Measurements from ENCODE around the gene OBSCN. TPM values are rescaled to one million over a fixed set of nuclear protein-coding genes. Genes with fewer than 3 reads are reported as not detected.

The OBSCN gene
- total and polyA plus RNA-seq, 2 of the 13 experiments (the other 11 are each of a cell fraction or from before 2014, with no cell fraction given), result 0.20 TPM

DNA sequence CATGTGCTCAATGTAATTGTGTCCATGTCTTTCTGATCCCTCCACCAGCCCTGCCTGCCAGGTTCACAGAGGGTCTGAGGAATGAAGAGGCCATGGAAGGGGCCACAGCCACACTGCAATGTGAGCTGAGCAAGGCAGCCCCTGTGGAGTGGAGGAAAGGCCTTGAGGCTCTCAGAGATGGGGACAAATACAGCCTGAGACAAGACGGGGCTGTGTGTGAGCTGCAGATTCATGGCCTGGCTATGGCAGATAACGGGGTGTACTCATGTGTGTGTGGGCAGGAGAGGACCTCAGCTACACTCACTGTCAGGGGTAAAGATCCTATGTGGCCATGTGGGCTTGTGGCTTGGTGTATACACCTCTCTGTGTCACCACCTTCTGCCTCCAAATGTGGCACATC, 91.4 kb downstream of the OBSCN start:
- H3K9me3 ChIP-seq (ENCODE audit: low read length), result peaks cover 25% of the 10 kb centered on the region
- H2AFZ ChIP-seq (ENCODE audit: low read length), result no peak overlapping the region
- no peaks in the 10 kb centered on the region for H3K4me1 ChIP-seq (ENCODE audit: insufficient read depth, low read length)
- no peak overlapping the region for H3K4me2 ChIP-seq (ENCODE audit: low read depth, low read length)
- no peak overlapping the region for H3K9ac ChIP-seq (ENCODE audit: insufficient read depth, low read depth, low read length)
- WGBS (ENCODE audit: low lambda C conversion rate), result 17% methylated on average over 1 of the region's 2 CpGs
- BruUV-seq (replicated peaks), result no TSS peak
- H3K27me3 ChIP-seq (ENCODE audit: control insufficient read depth in 1 of 2, insufficient read depth in 2 of 2, low read length in 2 of 2), result peaks cover 3 to 6% of the 10 kb centered on the region in 2 experiments; a peak in 1 of 5 replicates
- no peaks in the 10 kb centered on the region for H3K36me3 ChIP-seq (replicated peaks in 1 of 2; ENCODE audit: control insufficient read depth in 1 of 2, insufficient read depth in 2 of 2, low read length in 2 of 2)
- in situ Hi-C loops (cut with HindIII; ENCODE audit: extremely low pct_ligation_motif_present, low pct_unique_long_range_greater_than_20kb), result no loop called here
- no peak overlapping the region for H3K27ac ChIP-seq (ENCODE audit: extremely low read length, insufficient read depth, low read length)
- no peak for ATAC-seq
- ChIA-PET CTCF (ENCODE audit: low intra/inter-chr PET ratio, low total read pairs) (no interaction called here), POLR2A (no interaction called here)
- TF ChIP-seq NKX3-1 (CRISPR knock-in tag; IDR thresholded peaks at IDR 0.05) (no peak), HES4 (CRISPR knock-in tag; IDR thresholded peaks at IDR 0.05; ENCODE audit: borderline replicate concordance) (no peak), ZKSCAN1 (IDR thresholded peaks at IDR 0.05; ENCODE audit: low read length) (no peak), DMAP1 (CRISPR knock-in tag; IDR thresholded peaks at IDR 0.05) (no peak), AHR (CRISPR knock-in tag; IDR thresholded peaks at IDR 0.05) (no peak), MYNN (CRISPR knock-in tag; IDR thresholded peaks at IDR 0.05; ENCODE audit: low read depth) (no peak)
- TF ChIP-seq, protein P1, sequence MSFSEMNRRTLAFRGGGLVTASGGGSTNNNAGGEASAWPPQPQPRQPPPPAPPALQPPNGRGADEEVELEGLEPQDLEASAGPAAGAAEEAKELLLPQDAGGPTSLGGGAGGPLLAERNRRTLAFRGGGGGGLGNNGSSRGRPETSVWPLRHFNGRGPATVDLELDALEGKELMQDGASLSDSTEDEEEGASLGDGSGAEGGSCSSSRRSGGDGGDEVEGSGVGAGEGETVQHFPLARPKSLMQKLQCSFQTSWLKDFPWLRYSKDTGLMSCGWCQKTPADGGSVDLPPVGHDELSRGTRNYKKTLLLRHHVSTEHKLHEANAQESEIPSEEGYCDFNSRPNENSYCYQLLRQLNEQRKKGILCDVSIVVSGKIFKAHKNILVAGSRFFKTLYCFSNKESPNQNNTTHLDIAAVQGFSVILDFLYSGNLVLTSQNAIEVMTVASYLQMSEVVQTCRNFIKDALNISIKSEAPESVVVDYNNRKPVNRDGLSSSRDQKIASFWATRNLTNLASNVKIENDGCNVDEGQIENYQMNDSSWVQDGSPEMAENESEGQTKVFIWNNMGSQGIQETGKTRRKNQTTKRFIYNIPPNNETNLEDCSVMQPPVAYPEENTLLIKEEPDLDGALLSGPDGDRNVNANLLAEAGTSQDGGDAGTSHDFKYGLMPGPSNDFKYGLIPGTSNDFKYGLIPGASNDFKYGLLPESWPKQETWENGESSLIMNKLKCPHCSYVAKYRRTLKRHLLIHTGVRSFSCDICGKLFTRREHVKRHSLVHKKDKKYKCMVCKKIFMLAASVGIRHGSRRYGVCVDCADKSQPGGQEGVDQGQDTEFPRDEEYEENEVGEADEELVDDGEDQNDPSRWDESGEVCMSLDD (CRISPR knock-in tag; IDR thresholded peaks at IDR 0.05; ENCODE audit: borderline replicate concordance), result no peak
- TF ChIP-seq, protein P2, sequence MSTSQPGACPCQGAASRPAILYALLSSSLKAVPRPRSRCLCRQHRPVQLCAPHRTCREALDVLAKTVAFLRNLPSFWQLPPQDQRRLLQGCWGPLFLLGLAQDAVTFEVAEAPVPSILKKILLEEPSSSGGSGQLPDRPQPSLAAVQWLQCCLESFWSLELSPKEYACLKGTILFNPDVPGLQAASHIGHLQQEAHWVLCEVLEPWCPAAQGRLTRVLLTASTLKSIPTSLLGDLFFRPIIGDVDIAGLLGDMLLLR (CRISPR knock-in tag; IDR thresholded peaks at IDR 0.05), result no peak
- TF ChIP-seq, protein P3, sequence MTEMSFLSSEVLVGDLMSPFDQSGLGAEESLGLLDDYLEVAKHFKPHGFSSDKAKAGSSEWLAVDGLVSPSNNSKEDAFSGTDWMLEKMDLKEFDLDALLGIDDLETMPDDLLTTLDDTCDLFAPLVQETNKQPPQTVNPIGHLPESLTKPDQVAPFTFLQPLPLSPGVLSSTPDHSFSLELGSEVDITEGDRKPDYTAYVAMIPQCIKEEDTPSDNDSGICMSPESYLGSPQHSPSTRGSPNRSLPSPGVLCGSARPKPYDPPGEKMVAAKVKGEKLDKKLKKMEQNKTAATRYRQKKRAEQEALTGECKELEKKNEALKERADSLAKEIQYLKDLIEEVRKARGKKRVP (CRISPR knock-in tag; IDR thresholded peaks at IDR 0.05), result no peak
- TF ChIP-seq, protein P4, sequence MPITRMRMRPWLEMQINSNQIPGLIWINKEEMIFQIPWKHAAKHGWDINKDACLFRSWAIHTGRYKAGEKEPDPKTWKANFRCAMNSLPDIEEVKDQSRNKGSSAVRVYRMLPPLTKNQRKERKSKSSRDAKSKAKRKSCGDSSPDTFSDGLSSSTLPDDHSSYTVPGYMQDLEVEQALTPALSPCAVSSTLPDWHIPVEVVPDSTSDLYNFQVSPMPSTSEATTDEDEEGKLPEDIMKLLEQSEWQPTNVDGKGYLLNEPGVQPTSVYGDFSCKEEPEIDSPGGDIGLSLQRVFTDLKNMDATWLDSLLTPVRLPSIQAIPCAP (CRISPR knock-in tag; IDR thresholded peaks at IDR 0.05; ENCODE audit: low read depth), result no peak
- intact Hi-C loops (cut with micrococcal nuclease; ENCODE audit: unreplicated experiment), result no loop called here
- H3K79me2 ChIP-seq (ENCODE audit: insufficient read depth, low read length), result no peaks in the 10 kb centered on the region
- FAIRE-seq, result no peak
- no peak for DNase-seq (ENCODE audit: low spot score)
- H4K20me1 ChIP-seq (ENCODE audit: insufficient read depth, low read length), result no peaks in the 10 kb centered on the region
- no peak overlapping the region for H3K4me3 ChIP-seq (replicated peaks in 1 of 3; ENCODE audit: insufficient read depth in 1 of 3, low read depth in 2 of 3, low read length in 3 of 3)
